ENCODE data around the gene PTPRM. TPM values are rescaled to one million over a fixed set of nuclear protein-coding genes. Genes with fewer than 3 reads are reported as not detected.

PTPRM gene
- total and polyA plus RNA-seq, 2 experiments from 2014 or later: 1.6 to 5.3 TPM

- TF ChIP-seq, protein P1, sequence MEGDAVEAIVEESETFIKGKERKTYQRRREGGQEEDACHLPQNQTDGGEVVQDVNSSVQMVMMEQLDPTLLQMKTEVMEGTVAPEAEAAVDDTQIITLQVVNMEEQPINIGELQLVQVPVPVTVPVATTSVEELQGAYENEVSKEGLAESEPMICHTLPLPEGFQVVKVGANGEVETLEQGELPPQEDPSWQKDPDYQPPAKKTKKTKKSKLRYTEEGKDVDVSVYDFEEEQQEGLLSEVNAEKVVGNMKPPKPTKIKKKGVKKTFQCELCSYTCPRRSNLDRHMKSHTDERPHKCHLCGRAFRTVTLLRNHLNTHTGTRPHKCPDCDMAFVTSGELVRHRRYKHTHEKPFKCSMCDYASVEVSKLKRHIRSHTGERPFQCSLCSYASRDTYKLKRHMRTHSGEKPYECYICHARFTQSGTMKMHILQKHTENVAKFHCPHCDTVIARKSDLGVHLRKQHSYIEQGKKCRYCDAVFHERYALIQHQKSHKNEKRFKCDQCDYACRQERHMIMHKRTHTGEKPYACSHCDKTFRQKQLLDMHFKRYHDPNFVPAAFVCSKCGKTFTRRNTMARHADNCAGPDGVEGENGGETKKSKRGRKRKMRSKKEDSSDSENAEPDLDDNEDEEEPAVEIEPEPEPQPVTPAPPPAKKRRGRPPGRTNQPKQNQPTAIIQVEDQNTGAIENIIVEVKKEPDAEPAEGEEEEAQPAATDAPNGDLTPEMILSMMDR (conservative IDR thresholded peaks at IDR 0.05; ENCODE audit: low read depth in 2 of 2): no peak
- TF ChIP-seq POLR2AphosphoS5 (IDR thresholded peaks at IDR 0.05; ENCODE audit: low read depth): no peak
- TF ChIP-seq, protein P2, sequence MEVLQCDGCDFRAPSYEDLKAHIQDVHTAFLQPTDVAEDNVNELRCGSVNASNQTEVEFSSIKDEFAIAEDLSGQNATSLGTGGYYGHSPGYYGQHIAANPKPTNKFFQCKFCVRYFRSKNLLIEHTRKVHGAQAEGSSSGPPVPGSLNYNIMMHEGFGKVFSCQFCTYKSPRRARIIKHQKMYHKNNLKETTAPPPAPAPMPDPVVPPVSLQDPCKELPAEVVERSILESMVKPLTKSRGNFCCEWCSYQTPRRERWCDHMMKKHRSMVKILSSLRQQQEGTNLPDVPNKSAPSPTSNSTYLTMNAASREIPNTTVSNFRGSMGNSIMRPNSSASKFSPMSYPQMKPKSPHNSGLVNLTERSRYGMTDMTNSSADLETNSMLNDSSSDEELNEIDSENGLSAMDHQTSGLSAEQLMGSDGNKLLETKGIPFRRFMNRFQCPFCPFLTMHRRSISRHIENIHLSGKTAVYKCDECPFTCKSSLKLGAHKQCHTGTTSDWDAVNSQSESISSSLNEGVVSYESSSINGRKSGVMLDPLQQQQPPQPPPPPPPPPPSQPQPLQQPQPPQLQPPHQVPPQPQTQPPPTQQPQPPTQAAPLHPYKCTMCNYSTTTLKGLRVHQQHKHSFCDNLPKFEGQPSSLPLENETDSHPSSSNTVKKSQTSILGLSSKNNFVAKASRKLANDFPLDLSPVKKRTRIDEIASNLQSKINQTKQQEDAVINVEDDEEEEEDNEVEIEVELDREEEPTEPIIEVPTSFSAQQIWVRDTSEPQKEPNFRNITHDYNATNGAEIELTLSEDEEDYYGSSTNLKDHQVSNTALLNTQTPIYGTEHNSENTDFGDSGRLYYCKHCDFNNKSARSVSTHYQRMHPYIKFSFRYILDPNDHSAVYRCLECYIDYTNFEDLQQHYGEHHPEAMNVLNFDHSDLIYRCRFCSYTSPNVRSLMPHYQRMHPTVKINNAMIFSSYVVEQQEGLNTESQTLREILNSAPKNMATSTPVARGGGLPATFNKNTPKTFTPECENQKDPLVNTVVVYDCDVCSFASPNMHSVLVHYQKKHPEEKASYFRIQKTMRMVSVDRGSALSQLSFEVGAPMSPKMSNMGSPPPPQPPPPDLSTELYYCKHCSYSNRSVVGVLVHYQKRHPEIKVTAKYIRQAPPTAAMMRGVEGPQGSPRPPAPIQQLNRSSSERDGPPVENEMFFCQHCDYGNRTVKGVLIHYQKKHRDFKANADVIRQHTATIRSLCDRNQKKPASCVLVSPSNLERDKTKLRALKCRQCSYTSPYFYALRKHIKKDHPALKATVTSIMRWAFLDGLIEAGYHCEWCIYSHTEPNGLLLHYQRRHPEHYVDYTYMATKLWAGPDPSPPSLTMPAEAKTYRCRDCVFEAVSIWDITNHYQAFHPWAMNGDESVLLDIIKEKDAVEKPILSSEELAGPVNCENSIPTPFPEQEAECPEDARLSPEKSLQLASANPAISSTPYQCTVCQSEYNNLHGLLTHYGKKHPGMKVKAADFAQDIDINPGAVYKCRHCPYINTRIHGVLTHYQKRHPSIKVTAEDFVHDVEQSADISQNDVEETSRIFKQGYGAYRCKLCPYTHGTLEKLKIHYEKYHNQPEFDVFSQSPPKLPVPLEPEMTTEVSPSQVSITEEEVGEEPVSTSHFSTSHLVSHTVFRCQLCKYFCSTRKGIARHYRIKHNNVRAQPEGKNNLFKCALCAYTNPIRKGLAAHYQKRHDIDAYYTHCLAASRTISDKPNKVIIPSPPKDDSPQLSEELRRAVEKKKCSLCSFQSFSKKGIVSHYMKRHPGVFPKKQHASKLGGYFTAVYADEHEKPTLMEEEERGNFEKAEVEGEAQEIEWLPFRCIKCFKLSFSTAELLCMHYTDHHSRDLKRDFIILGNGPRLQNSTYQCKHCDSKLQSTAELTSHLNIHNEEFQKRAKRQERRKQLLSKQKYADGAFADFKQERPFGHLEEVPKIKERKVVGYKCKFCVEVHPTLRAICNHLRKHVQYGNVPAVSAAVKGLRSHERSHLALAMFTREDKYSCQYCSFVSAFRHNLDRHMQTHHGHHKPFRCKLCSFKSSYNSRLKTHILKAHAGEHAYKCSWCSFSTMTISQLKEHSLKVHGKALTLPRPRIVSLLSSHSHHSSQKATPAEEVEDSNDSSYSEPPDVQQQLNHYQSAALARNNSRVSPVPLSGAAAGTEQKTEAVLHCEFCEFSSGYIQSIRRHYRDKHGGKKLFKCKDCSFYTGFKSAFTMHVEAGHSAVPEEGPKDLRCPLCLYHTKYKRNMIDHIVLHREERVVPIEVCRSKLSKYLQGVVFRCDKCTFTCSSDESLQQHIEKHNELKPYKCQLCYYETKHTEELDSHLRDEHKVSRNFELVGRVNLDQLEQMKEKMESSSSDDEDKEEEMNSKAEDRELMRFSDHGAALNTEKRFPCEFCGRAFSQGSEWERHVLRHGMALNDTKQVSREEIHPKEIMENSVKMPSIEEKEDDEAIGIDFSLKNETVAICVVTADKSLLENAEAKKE (CRISPR knock-in tag; IDR thresholded peaks at IDR 0.05): no peak
Measured at GRCh38 chr18:7813131-7813530, 246.0 kb downstream of the PTPRM start (continued).

DNA sequence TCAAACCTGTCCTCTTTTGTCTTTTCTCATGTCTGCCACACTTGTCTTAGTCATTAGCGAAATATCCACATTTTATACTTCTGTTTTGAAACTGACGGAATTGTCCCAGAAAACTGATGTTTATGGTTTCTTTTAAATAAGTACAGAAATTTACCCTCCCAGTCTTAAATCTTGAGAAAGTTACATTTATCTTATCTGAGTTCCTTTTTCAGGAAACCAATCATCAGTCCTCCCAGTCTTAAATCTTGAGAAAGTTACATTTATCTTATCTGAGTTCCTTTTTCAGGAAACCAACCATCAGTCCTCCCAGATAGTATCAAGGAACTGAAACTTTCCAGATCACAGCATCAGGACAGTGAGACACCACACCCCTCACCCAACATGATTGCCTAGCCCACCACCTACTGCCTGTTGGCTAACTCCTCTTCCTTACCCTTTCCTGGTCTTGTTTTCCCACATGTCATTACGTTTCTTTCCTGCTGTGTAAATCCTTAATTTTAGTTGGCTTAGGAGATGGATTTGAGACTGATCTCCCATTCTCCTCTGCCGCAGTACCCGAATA, 247.7 kb downstream of the PTPRM start:
- Histone ChIP-seq H3K4me1 (ENCODE audit: insufficient read depth) (no peaks in the 10 kb centered on the region), H3K27me3 (ENCODE audit: insufficient read depth) (no peaks in the 10 kb centered on the region), H3K4me2 (no peak overlapping the region), H3K9me2 (ENCODE audit: insufficient read depth) (0 out of 2 replicates have a peak, but pooled peaks cover 3% of the 10 kb centered on the region), H4K20me1 (replicated peaks; ENCODE audit: insufficient read depth) (no peaks in the 10 kb centered on the region), H3K79me2 (replicated peaks; ENCODE audit: insufficient read depth) (no peaks in the 10 kb centered on the region), H3K4me3 (no peak overlapping the region), H3K36me3 (ENCODE audit: insufficient read depth) (peaks cover 13% of the 10 kb centered on the region; the same call in 1 of the 2 replicates), H3F3A (replicated peaks; ENCODE audit: low read depth) (no peaks in the 10 kb centered on the region), H2AFZ (no peak overlapping the region), H3K27ac (ENCODE audit: low read depth) (no peak overlapping the region)
- Mint-ChIP-seq H3K36me3 (ENCODE audit: low read depth) (peaks cover 18% of the 10 kb centered on the region), H3K27ac (no peak overlapping the region), H3K4me3 (no peak overlapping the region), H3K27me3 (ENCODE audit: insufficient read depth, low read depth, poor library complexity) (no peaks in the 10 kb centered on the region), H3K4me1 (no peaks in the 10 kb centered on the region; the same call in 2 of the 3 replicates), H3K9me3 (peaks cover 23% of the 10 kb centered on the region)
- no peak for DNase-seq (ENCODE audit: low spot score)
- ATAC-seq: no peak
- TF ChIP-seq NANOG (IDR thresholded peaks at IDR 0.05; ENCODE audit: borderline replicate concordance) (no peak), STAT1 (IDR thresholded peaks at IDR 0.05; ENCODE audit: unreplicated experiment) (no peak)
- TF ChIP-seq, protein P1 (conservative IDR thresholded peaks at IDR 0.05; ENCODE audit: low read depth in 2 of 2): no peak
